Liver (tissue), 3 donors: ENCODE data around the gene KDM4D.

ENCODE experiments used
- EGR1 ChIP-seq, 2 donors: IDR thresholded peaks; 2 replicates each; pipeline ENCODE4 v1.6.1; 2016 to 2018; ENCODE audit warnings: antibody characterized with exemption in 2 of 2, low read depth in 2 of 2
- GABPA ChIP-seq, 2 donors: IDR thresholded peaks in 1 of 2; conservative IDR thresholded peaks in 1 of 2; 2 replicates each; pipeline ENCODE4 v1.6.1; 2016; ENCODE audit warnings: antibody characterized with exemption in 2 of 2, mild to moderate bottlenecking in 1 of 2, moderate library complexity in 1 of 2
- HNF4G ChIP-seq: IDR thresholded peaks from 2 replicates; pipeline ENCODE4 v1.6.1; 2016; ENCODE audit warnings: antibody characterized with exemption
- RAD21 ChIP-seq, 2 donors: IDR thresholded peaks; 2 replicates each; pipeline ENCODE4 v1.6.1; 2016; ENCODE audit warnings: antibody characterized with exemption in 2 of 2, mild to moderate bottlenecking in 2 of 2
- REST ChIP-seq: IDR thresholded peaks from 2 replicates; pipeline ENCODE4 v1.6.1; 2016; ENCODE audit warnings: antibody characterized with exemption, mild to moderate bottlenecking
- SP1 ChIP-seq: IDR thresholded peaks from 2 replicates; pipeline ENCODE4 v1.6.1; 2018; ENCODE audit warnings: antibody characterized with exemption, mild to moderate bottlenecking
- TAF1 ChIP-seq: conservative IDR thresholded peaks from 2 replicates; pipeline ENCODE4 v1.6.1; 2016; ENCODE audit warnings: antibody characterized with exemption, mild to moderate bottlenecking
- YY1 ChIP-seq: IDR thresholded peaks from 2 replicates; pipeline ENCODE4 v1.6.1; 2016; ENCODE audit warnings: antibody characterized with exemption, mild to moderate bottlenecking
- TF ChIP-seq, protein P1 (sequence below): fragments of 150-350 bp; IDR thresholded peaks from 2 replicates; pipeline ENCODE4 v1.5.1; 2017; ENCODE audit warnings: improper control_type of control experiment, low read depth, low read length; ENCODE audit not compliant: missing input control
- TF ChIP-seq, protein P2 (sequence below): IDR thresholded peaks from 2 replicates; pipeline ENCODE4 v1.6.1; 2016; ENCODE audit warnings: antibody characterized with exemption
- donor health status: healthy.
- donor health status: healthy.

- TF ChIP-seq SP1: no peak
- TF ChIP-seq, protein P1, sequence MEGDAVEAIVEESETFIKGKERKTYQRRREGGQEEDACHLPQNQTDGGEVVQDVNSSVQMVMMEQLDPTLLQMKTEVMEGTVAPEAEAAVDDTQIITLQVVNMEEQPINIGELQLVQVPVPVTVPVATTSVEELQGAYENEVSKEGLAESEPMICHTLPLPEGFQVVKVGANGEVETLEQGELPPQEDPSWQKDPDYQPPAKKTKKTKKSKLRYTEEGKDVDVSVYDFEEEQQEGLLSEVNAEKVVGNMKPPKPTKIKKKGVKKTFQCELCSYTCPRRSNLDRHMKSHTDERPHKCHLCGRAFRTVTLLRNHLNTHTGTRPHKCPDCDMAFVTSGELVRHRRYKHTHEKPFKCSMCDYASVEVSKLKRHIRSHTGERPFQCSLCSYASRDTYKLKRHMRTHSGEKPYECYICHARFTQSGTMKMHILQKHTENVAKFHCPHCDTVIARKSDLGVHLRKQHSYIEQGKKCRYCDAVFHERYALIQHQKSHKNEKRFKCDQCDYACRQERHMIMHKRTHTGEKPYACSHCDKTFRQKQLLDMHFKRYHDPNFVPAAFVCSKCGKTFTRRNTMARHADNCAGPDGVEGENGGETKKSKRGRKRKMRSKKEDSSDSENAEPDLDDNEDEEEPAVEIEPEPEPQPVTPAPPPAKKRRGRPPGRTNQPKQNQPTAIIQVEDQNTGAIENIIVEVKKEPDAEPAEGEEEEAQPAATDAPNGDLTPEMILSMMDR: no peak
- no peak for TF ChIP-seq HNF4G
- no peak for TF ChIP-seq YY1
- TF ChIP-seq EGR1 (IDR thresholded peaks at IDR 0.05; ENCODE audit: low read depth in 2 of 2): no peak
- TF ChIP-seq TAF1: no peak
- TF ChIP-seq GABPA (IDR thresholded peaks at IDR 0.05 in 1 of 2, conservative IDR thresholded peaks at IDR 0.05 in 1 of 2): no peak
- TF ChIP-seq REST: no peak
- TF ChIP-seq, protein P2, sequence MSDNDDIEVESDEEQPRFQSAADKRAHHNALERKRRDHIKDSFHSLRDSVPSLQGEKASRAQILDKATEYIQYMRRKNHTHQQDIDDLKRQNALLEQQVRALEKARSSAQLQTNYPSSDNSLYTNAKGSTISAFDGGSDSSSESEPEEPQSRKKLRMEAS: no peak
- TF ChIP-seq RAD21 (IDR thresholded peaks at IDR 0.05): no peak
These were observed 51.4 kb downstream of the KDM4D start, which contains the start of gene KDM4E for GRCh38 chr11:95024958-95025357.
